Stimulated activated CD4-positive, alpha-beta T cell treated with anti-CD3 and anti-CD28 coated beads, Interleukin-4, amount 100 ng/mL, for 1 hour (primary cell): ENCODE measurements around the gene RPS6KA4.
"Not testable (repeated sequence)": the region's sequence is repeated elsewhere in the genome, so short reads cannot be mapped to it uniquely, and the experiment has no call there.

ENCODE experiments used
- DNase-seq: peaks from one replicate; pipeline ENCODE4 v3.0.0-alpha.2; 2020

Gene RPS6KA4

DNA sequence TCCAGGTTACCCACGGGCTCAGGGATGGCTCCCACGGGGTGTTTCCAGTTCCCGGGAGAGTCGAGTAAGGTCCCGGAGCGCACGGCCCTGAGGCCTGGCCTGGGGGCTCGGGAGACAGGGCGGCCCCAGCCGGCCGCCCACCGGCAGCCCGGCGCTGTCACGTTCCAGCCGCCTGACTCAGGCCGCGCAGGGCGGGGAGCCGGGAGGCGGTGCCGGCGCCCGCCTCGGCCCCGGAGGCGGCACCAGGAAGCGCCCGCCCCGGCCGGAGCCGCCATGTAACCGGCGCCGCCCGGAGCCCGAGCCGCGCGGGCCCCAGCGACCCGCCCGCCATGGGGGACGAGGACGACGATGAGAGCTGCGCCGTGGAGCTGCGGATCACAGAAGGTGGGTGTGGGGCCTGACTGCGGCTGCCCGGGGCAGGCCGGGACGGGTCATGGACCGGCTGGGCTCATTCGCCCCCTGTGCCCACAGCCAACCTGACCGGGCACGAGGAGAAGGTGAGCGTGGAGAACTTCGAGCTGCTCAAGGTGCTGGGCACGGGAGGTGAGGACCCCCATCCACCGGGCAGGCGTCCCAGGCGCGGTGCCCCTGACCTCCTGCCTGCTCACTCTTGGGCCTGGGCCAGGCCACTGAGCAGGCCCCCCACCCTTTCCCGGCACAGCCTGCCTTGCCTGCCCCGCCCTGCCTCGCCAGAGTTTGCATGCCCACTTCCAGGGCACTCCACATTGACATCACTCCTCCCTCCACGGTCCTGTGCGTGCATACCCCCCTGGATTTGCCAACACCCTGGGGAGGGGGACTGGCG is at the start of gene RPS6KA4:
TSS of gene RPS6KA4 (plus strand) at position 256 of the 805 bp plus-strand sequence. CDS start at position 330, 74 bp downstream.
- DNase-seq = peak; percentile 65

GRCh38 chr11:64312947-64313346 is 46.0 kb upstream of the RPS6KA4 start:
- DNase-seq = no peak

DNA sequence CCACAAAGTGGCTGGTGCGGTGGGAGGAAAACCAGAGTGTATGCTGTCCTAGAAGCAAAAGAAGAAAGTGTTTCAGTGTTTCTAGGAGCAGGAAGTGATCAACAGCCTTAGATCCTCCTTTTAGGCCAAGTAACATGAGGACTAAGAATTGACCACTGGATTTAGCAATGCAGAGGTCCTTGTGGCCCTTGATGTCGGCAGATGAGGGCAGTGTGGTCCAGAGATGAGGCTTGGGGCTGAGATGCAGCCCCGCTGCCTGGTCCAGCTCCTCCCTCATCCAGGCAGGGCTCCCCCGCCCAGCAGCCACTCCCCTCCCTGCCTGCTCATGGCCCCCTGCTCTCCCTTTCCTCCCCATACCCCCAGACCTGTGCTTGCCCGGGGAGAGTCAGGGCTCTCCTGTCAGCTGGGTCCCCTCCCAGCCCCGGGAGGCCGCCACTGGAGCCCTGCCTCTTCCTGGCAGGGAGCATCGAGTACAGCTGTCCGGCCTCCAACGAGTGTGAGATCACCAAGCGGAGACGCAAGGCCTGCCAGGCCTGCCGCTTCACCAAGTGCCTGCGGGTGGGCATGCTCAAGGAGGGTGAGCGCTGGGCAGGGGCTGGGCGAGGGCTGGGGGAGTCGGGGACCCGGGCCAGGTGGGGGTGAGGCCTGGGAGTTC is 45.3 kb upstream of the RPS6KA4 start:
- no peak for DNase-seq

DNA sequence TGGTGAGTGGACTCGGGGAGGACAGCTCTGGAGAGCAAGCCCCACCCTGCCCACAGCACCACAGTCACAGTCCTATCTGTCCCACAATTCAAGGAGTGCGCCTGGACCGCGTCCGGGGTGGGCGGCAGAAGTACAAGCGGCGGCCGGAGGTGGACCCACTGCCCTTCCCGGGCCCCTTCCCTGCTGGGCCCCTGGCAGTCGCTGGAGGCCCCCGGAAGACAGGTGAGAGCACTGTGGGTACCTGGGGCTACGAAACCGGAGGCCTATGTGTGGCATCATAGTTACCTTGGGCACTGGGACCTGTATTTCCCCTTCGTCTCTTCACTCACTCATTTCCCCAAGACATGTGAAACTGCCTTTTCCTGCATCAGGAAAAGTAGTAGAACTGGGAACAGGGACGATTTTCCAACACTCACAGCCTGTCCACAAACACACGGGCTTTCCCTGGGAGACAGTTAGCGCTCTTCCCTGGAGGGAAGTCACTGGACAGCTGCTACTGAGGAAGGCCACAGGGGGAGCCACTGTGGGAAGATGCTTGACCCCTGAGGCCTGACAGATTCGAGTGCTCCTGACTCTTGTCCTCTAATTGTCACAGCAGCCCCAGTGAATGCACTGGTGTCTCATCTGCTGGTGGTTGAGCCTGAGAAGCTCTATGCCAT is 44.7 kb upstream of the RPS6KA4 start:
- no peak for DNase-seq

DNA sequence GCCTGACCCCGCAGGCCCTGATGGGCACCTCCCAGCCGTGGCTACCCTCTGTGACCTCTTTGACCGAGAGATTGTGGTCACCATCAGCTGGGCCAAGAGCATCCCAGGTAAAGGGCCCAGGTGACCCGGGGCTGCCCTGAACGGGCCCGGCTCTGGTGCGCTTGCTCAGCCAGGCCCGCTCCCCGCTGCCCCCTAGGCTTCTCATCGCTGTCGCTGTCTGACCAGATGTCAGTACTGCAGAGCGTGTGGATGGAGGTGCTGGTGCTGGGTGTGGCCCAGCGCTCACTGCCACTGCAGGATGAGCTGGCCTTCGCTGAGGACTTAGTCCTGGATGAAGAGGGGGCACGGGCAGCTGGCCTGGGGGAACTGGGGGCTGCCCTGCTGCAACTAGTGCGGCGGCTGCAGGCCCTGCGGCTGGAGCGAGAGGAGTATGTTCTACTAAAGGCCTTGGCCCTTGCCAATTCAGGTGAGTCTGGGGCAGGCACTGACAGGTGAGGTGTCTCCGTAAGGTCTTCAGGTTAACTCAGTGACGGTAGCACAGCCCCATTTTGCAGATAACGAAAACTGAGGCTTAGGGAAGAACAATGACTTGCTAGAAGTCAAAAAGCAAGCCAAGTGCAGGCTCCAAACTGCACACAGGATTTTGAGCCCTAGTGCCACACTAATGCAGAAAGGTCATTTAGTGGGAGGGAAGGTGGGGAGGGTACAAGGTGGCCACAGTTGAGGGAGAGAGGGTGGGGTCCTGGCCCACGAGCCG is 44.0 kb upstream of the RPS6KA4 start:
- DNase-seq = no peak

DNA sequence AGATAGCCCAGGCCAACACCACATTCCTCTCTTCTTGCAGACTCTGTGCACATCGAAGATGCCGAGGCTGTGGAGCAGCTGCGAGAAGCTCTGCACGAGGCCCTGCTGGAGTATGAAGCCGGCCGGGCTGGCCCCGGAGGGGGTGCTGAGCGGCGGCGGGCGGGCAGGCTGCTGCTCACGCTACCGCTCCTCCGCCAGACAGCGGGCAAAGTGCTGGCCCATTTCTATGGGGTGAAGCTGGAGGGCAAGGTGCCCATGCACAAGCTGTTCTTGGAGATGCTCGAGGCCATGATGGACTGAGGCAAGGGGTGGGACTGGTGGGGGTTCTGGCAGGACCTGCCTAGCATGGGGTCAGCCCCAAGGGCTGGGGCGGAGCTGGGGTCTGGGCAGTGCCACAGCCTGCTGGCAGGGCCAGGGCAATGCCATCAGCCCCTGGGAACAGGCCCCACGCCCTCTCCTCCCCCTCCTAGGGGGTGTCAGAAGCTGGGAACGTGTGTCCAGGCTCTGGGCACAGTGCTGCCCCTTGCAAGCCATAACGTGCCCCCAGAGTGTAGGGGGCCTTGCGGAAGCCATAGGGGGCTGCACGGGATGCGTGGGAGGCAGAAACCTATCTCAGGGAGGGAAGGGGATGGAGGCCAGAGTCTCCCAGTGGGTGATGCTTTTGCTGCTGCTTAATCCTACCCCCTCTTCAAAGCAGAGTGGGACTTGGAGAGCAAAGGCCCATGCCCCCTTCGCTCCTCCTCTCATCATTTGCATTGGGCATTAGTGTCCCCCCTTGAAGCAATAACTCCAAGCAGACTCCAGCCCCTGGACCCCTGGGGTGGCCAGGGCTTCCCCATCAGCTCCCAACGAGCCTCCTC is 43.1 kb upstream of the RPS6KA4 start:
- DNase-seq = not testable (repeated sequence)

DNA sequence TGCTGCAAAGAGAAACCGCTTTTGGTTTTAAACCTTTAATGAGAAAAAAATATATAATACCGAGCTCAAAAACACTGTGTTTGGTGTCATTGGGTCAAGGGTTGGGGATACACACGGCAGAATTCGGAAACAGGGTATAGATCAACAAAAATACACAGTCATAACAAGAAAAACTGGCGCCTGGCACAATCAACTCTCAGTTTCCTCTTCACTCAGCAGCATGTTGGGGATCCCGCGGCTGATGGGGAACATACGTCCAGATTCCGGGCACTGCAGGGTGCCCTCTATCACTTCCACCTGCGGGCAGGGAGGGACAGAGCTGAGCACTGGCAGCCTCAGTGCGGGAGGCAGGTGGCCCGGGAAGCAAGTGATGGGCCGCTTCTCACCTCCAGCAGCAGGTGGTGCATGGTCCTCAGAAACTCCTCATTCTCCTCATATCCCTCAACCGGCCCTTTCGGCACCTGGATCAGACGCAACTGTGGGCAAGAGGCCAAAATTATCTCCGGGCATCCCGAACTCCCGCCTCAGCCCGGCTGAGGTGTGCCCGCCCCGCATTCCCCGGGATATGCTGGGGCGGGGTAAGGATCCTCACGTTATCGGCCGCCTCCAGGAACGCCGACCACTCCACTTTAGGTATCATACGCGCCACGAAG is 42.2 kb upstream of the RPS6KA4 start:
- DNase-seq = peak; percentile 28

- peak; percentile 92 for DNase-seq
Measured at GRCh38 chr11:64317325-64317960, 41.5 kb upstream of the RPS6KA4 start, which contains the start of gene TRMT112. TRMT112 (minus strand) TSS chr11:64317559; CDS start chr11:64317526, 33 bp downstream.

DNA sequence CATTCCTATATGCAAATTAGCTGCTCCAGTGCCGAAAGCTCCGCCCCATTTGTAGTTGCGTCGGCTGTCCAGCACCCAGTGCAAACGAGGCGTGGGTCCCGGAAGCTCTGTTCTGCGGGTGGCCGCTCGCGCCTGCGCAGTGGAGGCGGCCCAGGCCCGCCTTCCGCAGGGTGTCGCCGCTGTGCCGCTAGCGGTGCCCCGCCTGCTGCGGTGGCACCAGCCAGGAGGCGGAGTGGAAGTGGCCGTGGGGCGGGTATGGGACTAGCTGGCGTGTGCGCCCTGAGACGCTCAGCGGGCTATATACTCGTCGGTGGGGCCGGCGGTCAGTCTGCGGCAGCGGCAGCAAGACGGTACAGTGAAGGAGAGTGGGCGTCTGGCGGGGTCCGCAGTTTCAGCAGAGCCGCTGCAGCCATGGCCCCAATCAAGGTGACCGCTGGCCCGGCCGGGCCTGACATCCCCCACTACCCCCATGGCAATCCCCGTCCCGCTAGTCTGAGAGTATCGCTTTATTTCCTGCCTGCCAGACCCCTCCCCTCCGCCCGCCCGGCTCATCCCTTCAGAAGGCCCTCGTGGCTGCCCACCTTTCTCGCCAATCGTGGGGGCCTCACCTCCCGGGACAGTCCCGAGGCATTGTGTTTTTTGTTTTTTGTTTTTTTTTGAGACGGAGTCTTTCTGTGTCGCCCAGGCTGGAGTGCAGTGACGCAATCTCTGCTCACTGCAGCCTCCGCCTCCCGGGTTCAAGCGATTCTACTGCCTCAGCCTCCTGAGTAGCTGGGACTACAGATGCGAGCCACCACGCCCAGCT is 40.8 kb upstream of the RPS6KA4 start, which contains the start of gene PRDX5:
TSS of gene PRDX5 (plus strand) at position 161 of the 805 bp plus-strand sequence. CDS start at position 256, 95 bp downstream.
- DNase-seq = peak; percentile 91

DNA sequence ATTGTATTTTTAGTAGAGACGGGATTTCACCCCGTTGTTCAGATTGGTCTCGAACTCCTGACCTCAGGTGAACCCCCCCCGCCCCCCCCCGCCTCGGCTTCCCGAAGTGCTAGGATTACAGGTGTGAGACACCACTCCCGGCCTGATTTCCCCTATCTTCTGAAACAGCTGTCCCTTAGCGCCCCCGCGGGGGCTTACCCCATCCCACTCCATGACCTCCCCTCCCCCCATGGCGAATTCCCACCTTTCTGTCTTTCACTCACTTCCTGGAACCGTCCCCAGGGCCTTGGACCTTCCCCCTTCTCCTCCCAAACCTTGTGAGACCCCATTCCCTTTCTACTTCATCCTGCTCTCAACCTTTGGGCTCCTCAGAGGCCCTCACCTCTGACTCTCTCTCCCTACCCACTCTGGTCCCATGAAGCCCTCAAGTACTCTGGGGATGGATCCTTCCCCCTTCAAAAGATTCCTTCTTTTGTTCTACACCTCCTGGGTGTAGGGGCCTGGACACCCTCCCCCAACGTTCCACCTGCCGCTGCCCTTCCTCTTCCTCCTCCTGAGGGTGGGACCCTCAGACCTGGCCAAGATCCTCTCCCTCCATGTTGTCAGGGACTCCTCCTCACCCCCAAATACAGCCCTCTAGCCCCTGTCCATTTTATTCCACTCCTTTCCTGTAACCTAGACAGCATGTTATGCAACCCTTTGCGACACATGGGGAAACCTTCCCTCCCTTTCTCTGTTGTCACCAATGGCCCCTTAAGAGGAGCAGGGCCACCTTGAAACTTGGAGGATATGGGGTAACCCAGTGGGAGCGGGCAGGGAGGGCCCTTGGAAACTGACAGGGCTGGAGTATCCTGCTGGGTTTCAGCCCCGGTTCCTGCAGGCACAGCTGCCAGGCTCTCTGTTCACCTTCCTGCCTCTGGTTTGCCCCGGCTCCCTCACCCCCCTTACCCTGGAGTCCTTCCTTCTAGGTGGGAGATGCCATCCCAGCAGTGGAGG is 39.9 kb upstream of the RPS6KA4 start:
- DNase-seq = no peak

DNA sequence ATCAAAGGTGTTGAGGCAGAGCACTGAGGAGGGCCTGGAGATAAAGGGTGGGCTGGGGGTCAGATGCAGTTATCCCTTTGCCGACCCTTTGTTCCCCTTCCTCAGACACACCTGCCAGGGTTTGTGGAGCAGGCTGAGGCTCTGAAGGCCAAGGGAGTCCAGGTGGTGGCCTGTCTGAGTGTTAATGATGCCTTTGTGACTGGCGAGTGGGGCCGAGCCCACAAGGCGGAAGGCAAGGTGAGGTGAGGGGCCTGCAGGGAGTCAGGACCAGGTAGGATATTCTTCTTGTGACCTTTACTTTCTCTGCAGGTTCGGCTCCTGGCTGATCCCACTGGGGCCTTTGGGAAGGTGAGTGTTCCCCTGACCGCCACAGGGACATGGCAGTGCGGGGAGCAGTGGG is 38.4 kb upstream of the RPS6KA4 start:
- DNase-seq = no peak

DNA sequence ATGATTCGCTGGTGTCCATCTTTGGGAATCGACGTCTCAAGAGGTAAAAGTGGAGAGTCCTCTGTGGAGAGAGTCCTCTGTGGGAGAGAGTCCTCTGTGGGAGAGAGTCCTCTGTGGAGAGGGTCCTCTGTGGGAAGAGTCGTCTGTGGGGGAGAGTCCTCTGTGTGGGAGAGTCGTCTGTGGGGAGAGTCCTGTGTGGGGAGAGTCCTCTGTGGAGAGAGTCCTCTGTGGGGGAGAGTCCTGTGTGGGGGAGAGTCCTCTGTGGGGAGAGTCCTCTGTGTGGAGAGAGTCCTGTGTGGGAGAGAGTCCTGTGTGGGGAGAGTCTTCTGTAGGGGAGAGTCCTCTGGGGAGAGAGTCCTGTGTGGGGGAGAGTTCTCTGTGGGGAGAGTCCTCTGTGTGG is 37.9 kb upstream of the RPS6KA4 start:
- no peak for DNase-seq

DNA sequence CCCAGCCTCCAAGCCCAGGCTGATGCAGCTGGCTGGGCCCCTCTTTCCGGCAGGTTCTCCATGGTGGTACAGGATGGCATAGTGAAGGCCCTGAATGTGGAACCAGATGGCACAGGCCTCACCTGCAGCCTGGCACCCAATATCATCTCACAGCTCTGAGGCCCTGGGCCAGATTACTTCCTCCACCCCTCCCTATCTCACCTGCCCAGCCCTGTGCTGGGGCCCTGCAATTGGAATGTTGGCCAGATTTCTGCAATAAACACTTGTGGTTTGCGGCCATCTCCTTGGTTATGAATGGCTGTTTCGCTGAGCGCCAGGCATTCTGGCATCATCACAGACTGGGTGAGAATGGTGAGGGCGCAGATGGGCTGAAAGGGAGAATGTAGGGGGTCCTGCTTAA is 37.4 kb upstream of the RPS6KA4 start:
- DNase-seq = no peak

DNA sequence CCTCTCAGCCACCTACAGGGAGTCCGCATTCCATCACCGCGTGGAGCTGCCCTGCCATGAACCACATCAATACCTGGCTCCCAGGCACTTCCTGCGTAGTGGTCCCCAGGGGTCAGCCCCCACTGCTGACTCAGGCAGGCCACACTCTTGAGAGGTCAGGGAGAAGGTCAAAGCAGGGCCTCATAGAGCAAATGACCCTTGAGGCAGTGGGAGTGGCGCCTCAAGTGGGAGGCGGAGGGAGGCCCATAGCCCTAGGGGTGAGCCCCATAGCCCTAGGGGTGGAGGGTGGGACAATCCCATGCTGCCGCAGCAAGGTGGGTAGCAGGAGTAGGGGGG is 36.1 kb upstream of the RPS6KA4 start:
- no peak for DNase-seq

DNA sequence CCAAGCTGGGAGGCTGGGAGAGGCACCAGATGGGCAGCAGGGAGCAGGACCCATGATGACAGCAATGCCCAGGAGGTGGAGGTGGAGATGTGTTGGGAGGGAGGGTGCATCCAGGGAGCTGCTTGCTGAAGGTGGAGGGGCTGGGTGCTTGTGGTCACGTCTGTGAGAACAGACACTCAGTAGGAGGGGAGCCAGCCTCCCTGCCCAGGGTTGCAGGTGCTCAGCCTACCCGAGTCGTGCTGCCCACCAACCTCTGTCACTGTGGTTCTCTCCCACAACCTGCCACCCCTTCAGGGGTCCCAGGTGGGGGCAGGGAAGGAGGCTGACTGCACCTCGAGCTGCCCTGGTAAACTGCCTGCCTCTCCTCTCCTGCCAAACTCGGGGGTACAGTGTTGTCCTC is 35.6 kb upstream of the RPS6KA4 start:
- no peak for DNase-seq

DNA sequence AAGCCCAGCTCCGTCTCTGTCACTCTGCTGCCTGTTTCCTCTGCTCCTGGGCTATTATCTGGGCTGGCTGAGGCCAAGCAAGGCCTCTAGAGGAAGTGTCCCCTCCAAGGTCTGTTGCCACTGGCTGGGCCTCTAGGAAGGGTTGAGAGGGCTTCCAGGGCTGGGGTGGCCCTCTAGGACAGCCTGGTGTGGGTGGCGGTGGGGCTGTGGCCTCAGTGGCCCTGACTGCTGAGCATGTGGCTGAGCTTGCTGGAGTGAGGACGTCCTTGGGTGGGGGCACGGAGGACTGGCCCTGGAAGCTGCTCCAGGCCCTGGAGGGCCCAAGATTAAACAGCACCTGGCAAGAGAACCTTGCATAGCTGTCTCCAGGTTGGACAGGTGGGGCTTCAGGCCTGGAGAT is 35.0 kb upstream of the RPS6KA4 start:
- DNase-seq = not testable (repeated sequence)

DNA sequence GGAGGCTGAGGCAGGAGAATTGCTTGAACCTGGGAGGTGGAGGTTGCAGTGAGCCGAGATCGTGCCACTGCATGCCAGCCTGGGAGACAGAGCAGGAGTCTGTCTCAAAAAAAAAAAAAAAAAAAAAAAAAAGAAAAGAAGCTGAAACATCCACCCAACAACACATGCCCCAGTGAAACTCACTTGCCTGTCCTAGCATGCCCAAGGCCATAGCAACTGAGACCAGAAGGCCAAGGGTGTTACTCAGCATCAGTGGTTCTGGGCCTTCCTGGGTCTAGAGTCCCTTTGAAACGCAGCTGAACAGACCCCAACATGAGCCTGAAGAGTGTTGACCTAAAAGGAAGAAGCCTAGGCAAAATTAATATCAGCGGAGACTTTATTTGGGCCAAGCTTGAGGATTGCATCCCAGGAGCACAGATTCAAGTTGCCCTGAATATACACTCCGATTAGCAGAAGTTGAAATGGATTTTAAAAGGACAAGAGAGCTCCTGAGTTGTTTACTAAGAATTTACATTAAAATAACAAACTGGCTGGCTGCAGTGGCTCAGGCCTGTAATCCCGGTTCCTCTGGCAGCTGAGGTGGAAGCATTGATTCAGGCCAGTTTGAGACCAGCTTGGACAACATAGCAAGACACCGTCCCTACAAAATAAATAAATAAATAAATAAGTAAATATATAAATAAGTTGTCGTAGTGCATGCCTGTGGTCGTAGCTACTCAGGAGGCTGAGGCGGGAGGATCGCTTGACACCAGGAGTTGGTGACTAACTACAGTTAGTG is 34.1 kb upstream of the RPS6KA4 start:
- DNase-seq = no peak

- DNase-seq = no peak
Measured at GRCh38 chr11:64327375-64327774, 31.6 kb upstream of the RPS6KA4 start.
